NCI-H526 treated with DMSO at 0.1 percent for 48 hours (cell line): ENCODE measurements around the gene RAP1GAP2.

ENCODE experiments used
- DNase-seq: peaks from one replicate; lab custom pipeline; 2025; lab: John Stamatoyannopoulos, UW

Gene RAP1GAP2

DNA sequence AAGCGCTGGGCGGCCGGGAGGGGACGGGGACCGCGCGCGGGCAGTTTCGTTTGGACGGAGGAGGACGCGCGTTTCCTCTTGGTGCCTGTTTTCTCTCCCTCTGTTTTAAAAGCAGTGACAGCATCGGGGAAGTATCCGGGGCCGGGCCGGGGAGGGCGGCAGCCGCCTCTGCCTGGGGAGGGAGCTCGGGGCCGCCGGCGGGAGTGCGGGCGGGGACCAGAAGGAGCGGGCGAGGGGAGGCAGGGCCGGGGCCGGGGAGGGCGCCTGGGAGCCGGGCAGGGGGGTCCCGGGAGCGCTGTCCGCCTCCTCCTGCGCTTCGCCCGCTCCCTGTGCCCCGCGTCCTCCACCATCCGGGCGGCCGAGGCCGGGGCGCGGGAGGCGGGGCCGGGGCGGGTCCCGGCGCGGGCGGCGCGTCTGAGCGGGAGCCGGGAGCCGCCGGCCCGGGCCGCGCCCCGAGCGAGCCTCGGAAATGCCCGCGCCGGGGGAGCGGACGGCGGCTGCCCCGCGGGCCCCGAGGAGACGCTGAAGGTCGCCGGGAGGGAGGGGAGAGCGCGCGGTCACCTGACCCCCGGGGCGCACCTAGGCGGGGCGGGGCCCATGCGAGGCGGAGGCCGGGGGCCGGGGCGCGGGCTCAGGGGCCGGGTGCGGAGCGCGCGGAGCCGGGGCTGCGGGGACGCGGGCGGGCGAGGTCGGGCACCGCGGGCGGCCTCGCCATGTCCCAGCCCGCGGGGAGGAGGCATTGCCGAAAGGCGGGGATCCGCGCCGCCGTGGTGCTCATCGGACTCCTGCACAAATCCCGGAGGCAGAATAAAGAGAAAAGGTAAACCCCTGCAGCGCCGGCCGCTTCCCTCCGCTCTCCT lies 57.3 kb downstream of the RAP1GAP2 start:
- peak; percentile 13 for DNase-seq

- DNase-seq = no peak
Observed at GRCh38 chr17:2854143-2855055, 58.2 kb downstream of the RAP1GAP2 start.

GRCh38 chr17:2855063-2855600 lies 58.9 kb downstream of the RAP1GAP2 start:
- DNase-seq = no peak

DNA sequence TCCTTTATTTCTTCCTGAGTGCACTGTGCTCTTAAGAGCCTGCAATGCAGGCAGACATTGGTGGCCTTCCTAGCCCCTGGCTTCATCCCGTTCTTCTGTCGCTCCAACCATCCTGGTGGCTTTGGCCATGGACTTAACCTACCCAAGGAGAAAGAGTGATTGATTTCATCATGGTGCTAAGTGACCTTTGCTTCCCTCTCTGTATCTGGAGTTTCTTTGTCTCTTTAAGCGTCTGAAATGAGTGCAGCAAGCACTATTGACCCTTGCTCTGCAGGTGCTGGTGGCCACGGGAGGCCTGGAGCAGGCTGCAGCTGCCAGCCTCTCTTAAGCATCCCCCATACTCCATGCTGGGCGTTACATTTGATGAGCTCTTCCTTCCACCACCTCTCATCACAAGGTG lies 60.5 kb downstream of the RAP1GAP2 start:
- no peak for DNase-seq

DNA sequence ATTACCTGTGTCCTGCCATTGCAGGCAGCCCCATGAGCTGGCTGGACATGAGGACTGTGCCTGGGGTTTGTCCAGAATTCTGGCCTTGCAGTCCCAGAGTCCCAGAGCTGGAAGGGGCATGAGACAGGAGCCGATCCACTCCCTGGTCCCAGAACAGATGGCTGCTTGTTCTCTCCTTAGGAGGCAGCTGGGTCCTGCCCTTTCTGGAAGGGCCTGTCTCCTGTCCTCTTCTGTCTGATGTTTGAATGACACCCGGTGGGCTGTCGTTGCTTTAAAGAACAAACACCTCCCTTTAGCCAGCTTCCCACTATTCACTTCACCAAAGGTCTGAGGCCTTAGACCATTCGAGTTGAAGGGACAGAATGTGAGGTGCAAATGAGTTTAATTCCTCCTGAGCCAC lies 63.8 kb downstream of the RAP1GAP2 start:
- DNase-seq = no peak

DNA sequence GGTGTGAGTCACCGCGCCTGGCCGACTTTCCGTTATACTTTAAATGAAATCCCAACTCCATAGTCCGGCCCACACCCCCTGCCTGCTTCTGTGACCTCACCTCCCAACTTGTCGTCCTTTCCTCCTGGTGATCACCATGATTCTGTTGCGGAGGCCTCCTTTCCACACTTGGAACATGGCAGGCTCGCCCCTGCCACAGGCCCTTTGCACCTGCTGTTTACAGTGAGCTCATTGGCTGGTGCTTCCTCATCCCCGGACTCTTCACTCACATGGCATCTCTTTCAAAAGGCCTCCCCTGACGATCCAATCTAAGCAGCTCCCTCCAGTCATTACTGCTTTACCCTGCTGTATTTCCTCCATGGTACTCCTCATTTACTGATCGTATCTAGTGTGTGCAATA lies 64.6 kb downstream of the RAP1GAP2 start:
- no peak for DNase-seq

DNA sequence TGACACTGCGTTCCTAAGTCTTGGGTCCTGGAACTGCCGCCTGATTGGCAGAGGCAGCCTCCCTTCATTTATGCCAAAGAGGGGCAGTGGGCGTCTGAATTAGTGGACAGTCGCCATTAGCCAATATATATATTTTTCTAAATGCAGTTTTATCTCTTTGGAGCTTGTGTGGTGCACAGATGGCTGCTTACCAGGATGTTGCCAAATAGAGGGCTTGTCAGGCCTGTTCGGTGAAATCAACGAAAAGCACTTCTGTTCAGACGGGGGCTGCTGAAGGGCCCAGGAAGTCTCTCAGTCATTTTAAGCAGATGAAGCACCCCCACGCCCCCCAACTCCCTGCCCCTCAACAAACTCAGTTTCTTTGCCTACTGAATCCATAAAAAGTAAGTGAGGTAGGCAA lies 66.0 kb downstream of the RAP1GAP2 start:
- DNase-seq = no peak

- no peak for DNase-seq
Observed at GRCh38 chr17:2863204-2863603, 67.0 kb downstream of the RAP1GAP2 start.

GRCh38 chr17:2865228-2865627 lies 69.0 kb downstream of the RAP1GAP2 start:
- DNase-seq = no peak

DNA sequence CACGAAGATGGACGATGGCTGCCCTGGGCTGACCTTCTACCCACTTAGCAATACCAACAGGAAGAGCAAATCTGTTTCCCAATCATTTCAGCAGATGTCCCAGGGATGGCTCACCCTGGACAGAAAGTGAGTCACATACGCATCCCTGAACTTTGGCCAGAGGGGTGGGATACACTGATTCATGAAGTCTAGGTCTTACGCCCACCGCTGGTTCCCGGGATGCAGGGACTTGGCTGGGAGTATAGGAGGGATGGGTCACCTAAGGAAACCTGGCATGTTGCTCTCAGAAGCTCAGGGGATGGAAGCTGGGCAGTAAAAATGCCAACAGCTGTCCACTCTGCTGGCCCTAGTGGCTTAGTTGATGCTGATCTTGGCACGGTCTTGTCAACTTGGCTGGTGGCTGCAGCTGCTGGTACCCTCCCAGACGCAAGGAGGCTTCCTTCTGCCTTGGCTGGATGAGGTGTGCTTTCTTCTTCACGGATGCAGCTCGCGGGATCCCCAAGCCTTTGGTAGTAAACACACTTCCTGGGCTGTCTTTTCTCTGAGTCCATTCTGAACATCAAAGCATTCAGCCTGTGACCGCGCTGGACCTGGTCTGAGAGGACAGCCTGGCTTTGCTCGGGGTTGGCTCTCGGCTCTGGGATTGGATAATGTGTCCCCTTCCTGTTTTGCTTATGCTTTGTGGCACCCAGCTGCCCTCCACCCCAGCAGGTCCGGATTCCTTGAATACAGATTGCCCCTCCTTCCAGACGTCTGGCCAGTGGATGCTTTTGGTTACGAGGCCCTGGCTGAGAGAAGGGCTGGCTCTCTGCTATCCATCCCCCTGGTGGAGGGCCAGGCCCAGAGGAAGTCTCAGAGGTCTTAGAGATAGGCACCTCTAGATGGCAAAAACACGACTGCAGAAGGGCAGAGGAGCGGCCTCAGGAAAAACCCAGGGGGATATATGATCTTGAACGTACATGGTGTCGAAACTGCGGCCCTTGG lies 71.5 kb downstream of the RAP1GAP2 start:
- DNase-seq = no peak

- no peak for DNase-seq
Observed at GRCh38 chr17:2869604-2870003, 73.4 kb downstream of the RAP1GAP2 start.

- no peak for DNase-seq
Observed at GRCh38 chr17:2871205-2871604, 75.0 kb downstream of the RAP1GAP2 start.

- DNase-seq = no peak
Observed at GRCh38 chr17:2871720-2872119, 75.5 kb downstream of the RAP1GAP2 start.

GRCh38 chr17:2872282-2872681 lies 76.0 kb downstream of the RAP1GAP2 start:
- no peak for DNase-seq

GRCh38 chr17:2874189-2874686 lies 78.0 kb downstream of the RAP1GAP2 start:
- DNase-seq = no peak

- DNase-seq = no peak
Observed at GRCh38 chr17:2875608-2876007, 79.4 kb downstream of the RAP1GAP2 start.

- no peak for DNase-seq
Observed at GRCh38 chr17:2876467-2876866, 80.2 kb downstream of the RAP1GAP2 start.

- no peak for DNase-seq
Observed at GRCh38 chr17:2878751-2879254, 82.6 kb downstream of the RAP1GAP2 start.

- DNase-seq = no peak
Observed at GRCh38 chr17:2880050-2880449, 83.8 kb downstream of the RAP1GAP2 start.

DNA sequence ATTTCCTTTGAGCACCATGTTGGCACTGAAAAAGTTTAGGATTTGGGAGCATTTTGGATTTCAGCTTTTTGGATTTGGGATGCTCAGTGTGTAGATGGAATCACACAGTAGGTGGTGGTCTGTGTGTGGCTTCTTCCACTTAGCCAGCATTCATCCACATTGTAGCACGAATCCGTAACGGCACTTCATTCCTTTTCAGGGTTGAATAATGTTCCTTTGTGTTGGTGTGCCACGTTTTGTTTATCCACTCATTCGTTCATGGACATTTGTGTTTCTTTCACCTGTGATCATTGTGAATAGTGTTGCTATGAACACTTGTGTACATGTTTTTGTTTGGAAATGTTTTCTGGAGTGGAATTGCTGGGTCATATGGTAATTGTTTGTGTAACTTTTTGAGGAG lies 85.1 kb downstream of the RAP1GAP2 start:
- DNase-seq = no peak
